GM21526 (cell line): ENCODE data around the gene CD6.

Experiments used
- ATAC-seq: cut with Tn5 transposase; IDR thresholded peaks from one replicate; pipeline ENCODE4 v1.9.1; 2021; ENCODE audit warnings: moderate library complexity; ENCODE audit not compliant: unreplicated experiment, low FRiP score

Gene CD6

GRCh38 chr11:60971520-60971919, at the start of gene CD6:
Gene CD6, plus strand, starts transcription at chr11:60971680. Its CDS starts 186 bp downstream, at chr11:60971866.
- no peak for ATAC-seq

- ATAC-seq = no peak
Measured at GRCh38 chr11:60921777-60922335, 49.6 kb upstream of the CD6 start.

- no peak for ATAC-seq
Measured at GRCh38 chr11:60922906-60923305, 48.6 kb upstream of the CD6 start.

- no peak for ATAC-seq
Measured at GRCh38 chr11:60923326-60923725, 48.2 kb upstream of the CD6 start.

- no peak for ATAC-seq
Measured at GRCh38 chr11:60923800-60924109, 47.7 kb upstream of the CD6 start.

- no peak for ATAC-seq
Measured at GRCh38 chr11:60924110-60924905, 47.2 kb upstream of the CD6 start, which contains the start of gene TMEM132A. Gene TMEM132A, plus strand, starts transcription at chr11:60924460. Its CDS starts 174 bp downstream, at chr11:60924634.

- no peak for ATAC-seq
Measured at GRCh38 chr11:60924906-60925853, 46.3 kb upstream of the CD6 start.

- no peak for ATAC-seq
Measured at GRCh38 chr11:60925868-60926267, 45.6 kb upstream of the CD6 start.

GRCh38 chr11:60926500-60926899, 45.0 kb upstream of the CD6 start:
- no peak for ATAC-seq

- no peak for ATAC-seq
Measured at GRCh38 chr11:60927061-60927592, 44.4 kb upstream of the CD6 start.

- ATAC-seq = no peak
Measured at GRCh38 chr11:60927600-60927999, 43.9 kb upstream of the CD6 start.

- no peak for ATAC-seq
Measured at GRCh38 chr11:60928563-60929001, 42.9 kb upstream of the CD6 start.

GRCh38 chr11:60929764-60930163, 41.7 kb upstream of the CD6 start:
- no peak for ATAC-seq

- no peak for ATAC-seq
Measured at GRCh38 chr11:60930394-60930793, 41.1 kb upstream of the CD6 start.

- ATAC-seq = no peak
Measured at GRCh38 chr11:60931917-60932316, 39.6 kb upstream of the CD6 start.

- ATAC-seq = no peak
Measured at GRCh38 chr11:60932605-60933356, 38.7 kb upstream of the CD6 start.

- ATAC-seq = no peak
Measured at GRCh38 chr11:60933416-60934123, 37.9 kb upstream of the CD6 start.

- no peak for ATAC-seq
Measured at GRCh38 chr11:60934124-60934789, 37.2 kb upstream of the CD6 start.
